HG03558 (cell line): ENCODE measurements around the gene FAM171A1.
A peak's percentile ranks its signal among the peaks of the same experiment; 100 is the strongest.
"Not testable (repeated sequence)": the region's sequence is repeated elsewhere in the genome, so short reads cannot be mapped to it uniquely, and the experiment has no call there.

ENCODE experiments used
- ATAC-seq: cut with Tn5 transposase; IDR thresholded peaks from one replicate; pipeline ENCODE4 v1.9.1; 2021; ENCODE audit warnings: moderate number of reproducible peaks; ENCODE audit not compliant: unreplicated experiment; ENCODE audit errors: extremely low read depth

The FAM171A1 gene

GRCh38 chr10:15370856-15371701 lies at the start of gene FAM171A1:
Gene FAM171A1 (minus strand): TSS chr10:15371289. CDS start chr10:15371052, 237 bp downstream.
- peak; percentile 30 for ATAC-seq

- no peak for ATAC-seq
These were observed 49.8 kb upstream of the FAM171A1 start for GRCh38 chr10:15420858-15421257.

- no peak for ATAC-seq
These were observed 48.3 kb upstream of the FAM171A1 start for GRCh38 chr10:15419279-15419874.

- ATAC-seq: no peak
These were observed 44.9 kb upstream of the FAM171A1 start for GRCh38 chr10:15416034-15416433.

GRCh38 chr10:15411010-15411409 lies 39.9 kb upstream of the FAM171A1 start:
- no peak for ATAC-seq

GRCh38 chr10:15409350-15409749 lies 38.3 kb upstream of the FAM171A1 start:
- ATAC-seq: not testable (repeated sequence)

GRCh38 chr10:15408557-15408956 lies 37.5 kb upstream of the FAM171A1 start:
- ATAC-seq: no peak

- ATAC-seq: no peak
These were observed 34.2 kb upstream of the FAM171A1 start for GRCh38 chr10:15405319-15405718.

- no peak for ATAC-seq
These were observed 30.3 kb upstream of the FAM171A1 start for GRCh38 chr10:15401382-15401781.

- not testable (repeated sequence) for ATAC-seq
These were observed 29.4 kb upstream of the FAM171A1 start for GRCh38 chr10:15400461-15400860.

GRCh38 chr10:15399060-15399661 lies 28.1 kb upstream of the FAM171A1 start:
- ATAC-seq: no peak

GRCh38 chr10:15395935-15396334 lies 24.8 kb upstream of the FAM171A1 start:
- ATAC-seq: no peak

- no peak for ATAC-seq
These were observed 22.2 kb upstream of the FAM171A1 start for GRCh38 chr10:15393139-15393825.

- ATAC-seq: no peak
These were observed 20.4 kb upstream of the FAM171A1 start for GRCh38 chr10:15391491-15391890.

- not testable (repeated sequence) for ATAC-seq
These were observed 17.1 kb upstream of the FAM171A1 start for GRCh38 chr10:15388172-15388571.

- no peak for ATAC-seq
These were observed 15.9 kb upstream of the FAM171A1 start for GRCh38 chr10:15387021-15387420.

GRCh38 chr10:15385552-15386455 lies 14.7 kb upstream of the FAM171A1 start:
- ATAC-seq: no peak

GRCh38 chr10:15381420-15381819 lies 10.3 kb upstream of the FAM171A1 start:
- ATAC-seq: no peak

- no peak for ATAC-seq
These were observed 8.0 kb upstream of the FAM171A1 start for GRCh38 chr10:15379078-15379477.

GRCh38 chr10:15378569-15378968 lies 7.5 kb upstream of the FAM171A1 start:
- no peak for ATAC-seq
